ENCODE results near the gene SPACA4.

GRCh38 chr19:48641850-48642249, 35.3 kb downstream of the SPACA4 start:
- no peak for TF ChIP-seq YY1 (IDR thresholded peaks at IDR 0.05; ENCODE audit: insufficient read depth, insufficient read length)
- no peak for TF ChIP-seq ZNF274 (IDR thresholded peaks at IDR 0.05; ENCODE audit: low read depth, low read length)

All from NT2/D1 (cell line).